HCT116 (cell line): ENCODE results near the gene PANK3.

Source experiments
- ATF3 ChIP-seq: IDR thresholded peaks from 2 replicates; pipeline ENCODE4 v1.6.1; 2012
- CTCF ChIP-seq, 3 experiments: fragments of 200-600 bp in 1 of 3; sonication (generic) in 1 of 3; IDR thresholded peaks in 2 of 3; conservative IDR thresholded peaks in 1 of 3; 2 replicates each; pipeline ENCODE4 v1.5.1; 2012 to 2017; ENCODE audit warnings: low read depth in 2 of 3, low read length in 2 of 3, antibody characterized with exemption in 1 of 3, borderline replicate concordance in 1 of 3, control low read depth in 1 of 3, mild to moderate bottlenecking in 1 of 3, mixed read lengths in 1 of 3, mixed run types in 1 of 3, moderate library complexity in 1 of 3; ENCODE audit not compliant: insufficient read depth in 1 of 3
- EZH2 ChIP-seq: fragments of 200-600 bp; sonication (generic); IDR thresholded peaks from 2 replicates; pipeline ENCODE4 v1.6.1; 2017; ENCODE audit warnings: antibody characterized with exemption, mixed run types
- FOSL1 ChIP-seq: IDR thresholded peaks from 2 replicates; pipeline ENCODE4 v1.6.1; 2012; ENCODE audit warnings: low read depth
- JUND ChIP-seq: IDR thresholded peaks from 2 replicates; pipeline ENCODE4 v1.6.1; 2012
- POLR2A ChIP-seq: IDR thresholded peaks from 2 replicates; pipeline ENCODE4 v1.7.0; 2011; ENCODE audit warnings: borderline replicate concordance; ENCODE audit not compliant: insufficient read depth, insufficient read length; ENCODE audit errors: extremely low read depth
- POLR2AphosphoS5 ChIP-seq: IDR thresholded peaks from 2 replicates; pipeline ENCODE4 v1.6.1; 2011; ENCODE audit warnings: mild to moderate bottlenecking, low read depth, low read length, moderate library complexity
- SIN3A ChIP-seq: IDR thresholded peaks from 2 replicates; pipeline ENCODE4 v1.6.1; 2012; ENCODE audit warnings: low read depth
- SP1 ChIP-seq: IDR thresholded peaks from 2 replicates; pipeline ENCODE4 v1.6.1; 2012; ENCODE audit warnings: low read depth
- ZBTB33 ChIP-seq: IDR thresholded peaks from 2 replicates; pipeline ENCODE4 v1.6.1; 2011; ENCODE audit warnings: mild to moderate bottlenecking, low read length, moderate library complexity; ENCODE audit not compliant: insufficient replicate concordance; ENCODE audit errors: extremely low read depth
- TF ChIP-seq, protein P1 (sequence below): IDR thresholded peaks from 2 replicates; pipeline ENCODE4 v1.6.1; 2012; ENCODE audit warnings: low read depth

- TF ChIP-seq CTCF (IDR thresholded peaks at IDR 0.05 in 2 of 3, conservative IDR thresholded peaks at IDR 0.05 in 1 of 3; ENCODE audit: borderline replicate concordance in 1 of 3, insufficient read depth in 1 of 3, low read depth in 2 of 3, low read length in 2 of 3) (no peak), POLR2A (no peak), JUND (no peak), ZBTB33 (no peak), SP1 (no peak), SIN3A (no peak), FOSL1 (no peak), ATF3 (no peak), EZH2 (no peak), POLR2AphosphoS5 (no peak)
- TF ChIP-seq, protein P1, sequence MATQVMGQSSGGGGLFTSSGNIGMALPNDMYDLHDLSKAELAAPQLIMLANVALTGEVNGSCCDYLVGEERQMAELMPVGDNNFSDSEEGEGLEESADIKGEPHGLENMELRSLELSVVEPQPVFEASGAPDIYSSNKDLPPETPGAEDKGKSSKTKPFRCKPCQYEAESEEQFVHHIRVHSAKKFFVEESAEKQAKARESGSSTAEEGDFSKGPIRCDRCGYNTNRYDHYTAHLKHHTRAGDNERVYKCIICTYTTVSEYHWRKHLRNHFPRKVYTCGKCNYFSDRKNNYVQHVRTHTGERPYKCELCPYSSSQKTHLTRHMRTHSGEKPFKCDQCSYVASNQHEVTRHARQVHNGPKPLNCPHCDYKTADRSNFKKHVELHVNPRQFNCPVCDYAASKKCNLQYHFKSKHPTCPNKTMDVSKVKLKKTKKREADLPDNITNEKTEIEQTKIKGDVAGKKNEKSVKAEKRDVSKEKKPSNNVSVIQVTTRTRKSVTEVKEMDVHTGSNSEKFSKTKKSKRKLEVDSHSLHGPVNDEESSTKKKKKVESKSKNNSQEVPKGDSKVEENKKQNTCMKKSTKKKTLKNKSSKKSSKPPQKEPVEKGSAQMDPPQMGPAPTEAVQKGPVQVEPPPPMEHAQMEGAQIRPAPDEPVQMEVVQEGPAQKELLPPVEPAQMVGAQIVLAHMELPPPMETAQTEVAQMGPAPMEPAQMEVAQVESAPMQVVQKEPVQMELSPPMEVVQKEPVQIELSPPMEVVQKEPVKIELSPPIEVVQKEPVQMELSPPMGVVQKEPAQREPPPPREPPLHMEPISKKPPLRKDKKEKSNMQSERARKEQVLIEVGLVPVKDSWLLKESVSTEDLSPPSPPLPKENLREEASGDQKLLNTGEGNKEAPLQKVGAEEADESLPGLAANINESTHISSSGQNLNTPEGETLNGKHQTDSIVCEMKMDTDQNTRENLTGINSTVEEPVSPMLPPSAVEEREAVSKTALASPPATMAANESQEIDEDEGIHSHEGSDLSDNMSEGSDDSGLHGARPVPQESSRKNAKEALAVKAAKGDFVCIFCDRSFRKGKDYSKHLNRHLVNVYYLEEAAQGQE, result no peak
Observed at GRCh38 chr5:168527756-168528295, 51.3 kb downstream of the PANK3 start.
